ENCODE results near the gene DACT2. TPM values are rescaled to one million over a fixed set of nuclear protein-coding genes. Genes with fewer than 3 reads are reported as not detected.

The DACT2 gene
- total and polyA plus RNA-seq, 2 experiments from 2014 or later = 0.32 to 0.71 TPM

GRCh38 chr6:168328086-168328485, 8.5 kb upstream of the DACT2 start:
- Histone ChIP-seq H3K4me3 (no peak overlapping the region), H3K9me3 (ENCODE audit: low read depth) (no peaks in the 10 kb centered on the region), H3K36me3 (no peaks in the 10 kb centered on the region), H3K27ac (no peak overlapping the region), H3K27me3 (peaks cover 6% of the 10 kb centered on the region), H3K4me1 (ENCODE audit: low read depth) (no peaks in the 10 kb centered on the region)
- TF ChIP-seq, protein P1, sequence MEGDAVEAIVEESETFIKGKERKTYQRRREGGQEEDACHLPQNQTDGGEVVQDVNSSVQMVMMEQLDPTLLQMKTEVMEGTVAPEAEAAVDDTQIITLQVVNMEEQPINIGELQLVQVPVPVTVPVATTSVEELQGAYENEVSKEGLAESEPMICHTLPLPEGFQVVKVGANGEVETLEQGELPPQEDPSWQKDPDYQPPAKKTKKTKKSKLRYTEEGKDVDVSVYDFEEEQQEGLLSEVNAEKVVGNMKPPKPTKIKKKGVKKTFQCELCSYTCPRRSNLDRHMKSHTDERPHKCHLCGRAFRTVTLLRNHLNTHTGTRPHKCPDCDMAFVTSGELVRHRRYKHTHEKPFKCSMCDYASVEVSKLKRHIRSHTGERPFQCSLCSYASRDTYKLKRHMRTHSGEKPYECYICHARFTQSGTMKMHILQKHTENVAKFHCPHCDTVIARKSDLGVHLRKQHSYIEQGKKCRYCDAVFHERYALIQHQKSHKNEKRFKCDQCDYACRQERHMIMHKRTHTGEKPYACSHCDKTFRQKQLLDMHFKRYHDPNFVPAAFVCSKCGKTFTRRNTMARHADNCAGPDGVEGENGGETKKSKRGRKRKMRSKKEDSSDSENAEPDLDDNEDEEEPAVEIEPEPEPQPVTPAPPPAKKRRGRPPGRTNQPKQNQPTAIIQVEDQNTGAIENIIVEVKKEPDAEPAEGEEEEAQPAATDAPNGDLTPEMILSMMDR (IDR thresholded peaks at IDR 0.05; ENCODE audit: low read depth, low read length) = no peak
- DNase-seq (ENCODE audit: low read depth in 1 of 2, low spot score in 1 of 2) = no peak

GRCh38 chr6:168326294-168327261, 7.0 kb upstream of the DACT2 start:
- DNase-seq (ENCODE audit: low read depth in 1 of 2, low spot score in 1 of 2) = peak in 1 of 2 donors; percentile 99

DNA sequence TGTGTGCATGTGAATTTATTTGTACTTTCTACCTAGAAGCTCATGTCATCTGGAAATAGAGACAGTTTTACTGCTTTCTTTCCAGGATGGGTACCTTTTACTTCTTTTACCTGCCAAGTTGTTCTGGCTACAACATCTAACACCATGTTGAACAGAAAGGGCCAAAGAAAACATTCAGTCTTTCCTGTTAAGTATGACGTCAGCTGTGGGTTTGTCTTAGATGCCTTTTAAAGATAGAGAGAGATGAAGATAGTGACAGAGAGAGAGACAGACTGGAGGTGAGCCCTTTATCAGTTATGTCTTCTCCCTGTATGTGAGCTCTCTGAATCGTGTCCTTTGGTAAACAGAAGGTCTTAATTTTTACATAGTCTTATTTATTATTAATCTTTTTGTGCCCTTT, 3.4 kb upstream of the DACT2 start:
- Histone ChIP-seq H3K27me3 (peaks cover 34% of the 10 kb centered on the region), H3K9me3 (ENCODE audit: low read depth) (no peaks in the 10 kb centered on the region), H3K27ac (no peak overlapping the region)

More at GRCh38 chr6:168326294-168327261, 7.0 kb upstream of the DACT2 start:
- TF ChIP-seq, protein P1 (IDR thresholded peaks at IDR 0.05; ENCODE audit: low read depth, low read length) = no peak
- Histone ChIP-seq H3K9me3 (ENCODE audit: low read depth) (no peaks in the 10 kb centered on the region), H3K36me3 (no peaks in the 10 kb centered on the region), H3K27ac (no peak overlapping the region), H3K27me3 (peaks cover 12% of the 10 kb centered on the region), H3K4me1 (ENCODE audit: low read depth) (no peaks in the 10 kb centered on the region), H3K4me3 (no peak overlapping the region)

GRCh38 chr6:168320634-168321033, 1.1 kb upstream of the DACT2 start:
- Histone ChIP-seq H3K4me3 (no peak overlapping the region), H3K4me1 (ENCODE audit: low read depth) (no peaks in the 10 kb centered on the region), H3K27me3 (peaks cover 39% of the 10 kb centered on the region), H3K9me3 (ENCODE audit: low read depth) (no peaks in the 10 kb centered on the region), H3K27ac (no peak overlapping the region), H3K36me3 (no peaks in the 10 kb centered on the region)
- TF ChIP-seq, protein P1 (IDR thresholded peaks at IDR 0.05; ENCODE audit: low read depth, low read length) = no peak
- DNase-seq (ENCODE audit: low read depth in 1 of 2, low spot score in 1 of 2) = peak in 1 of 2 donors; percentile 77

More for the DNA sequence above, 3.4 kb upstream of the DACT2 start:
- H3K4me3 ChIP-seq = no peak overlapping the region
- TF ChIP-seq, protein P1 (IDR thresholded peaks at IDR 0.05; ENCODE audit: low read depth, low read length) = no peak
- no peaks in the 10 kb centered on the region for H3K36me3 ChIP-seq
- no peak for DNase-seq (ENCODE audit: low read depth in 1 of 2, low spot score in 1 of 2)
- no peaks in the 10 kb centered on the region for H3K4me1 ChIP-seq (ENCODE audit: low read depth)

DNA sequence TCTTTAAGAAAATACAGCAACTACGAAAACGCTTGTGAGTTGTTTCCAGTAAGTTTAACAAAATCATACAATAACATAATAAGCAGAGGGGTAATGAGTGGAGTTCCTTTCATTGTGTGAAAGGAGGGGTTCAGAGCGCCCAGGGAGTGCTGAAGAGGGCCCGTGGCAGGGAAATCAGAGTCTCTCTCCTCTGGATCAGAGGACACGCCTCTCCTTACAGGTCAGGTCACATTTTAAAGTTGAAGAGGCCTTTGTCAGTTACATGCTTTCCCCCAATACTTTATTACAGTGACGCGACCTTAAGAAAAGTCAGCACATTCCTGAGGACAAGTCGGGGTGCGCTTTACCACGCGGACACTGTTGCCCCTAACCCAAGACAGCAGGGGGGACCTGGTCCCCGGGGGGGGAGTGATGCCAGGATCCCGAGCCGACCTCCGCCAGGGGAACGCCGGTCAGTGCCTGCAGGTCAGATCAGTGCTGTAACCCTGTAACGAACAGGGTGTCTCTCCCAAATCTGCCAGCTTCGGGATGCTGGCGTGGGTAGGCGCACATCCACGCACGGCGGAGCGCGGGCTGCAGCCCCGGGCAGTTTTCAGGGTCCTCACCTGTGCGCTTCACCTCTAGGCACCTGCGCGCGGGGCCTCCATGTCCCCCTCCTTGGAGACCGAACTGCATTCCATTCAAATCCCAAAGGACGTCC, 848 bp downstream of the DACT2 start:
- H3K27me3 ChIP-seq = peaks cover 45% of the 10 kb centered on the region

More for the DNA sequence above, 848 bp downstream of the DACT2 start:
- Histone ChIP-seq H3K9me3 (ENCODE audit: low read depth) (no peaks in the 10 kb centered on the region), H3K27ac (no peak overlapping the region), H3K4me1 (ENCODE audit: low read depth) (no peaks in the 10 kb centered on the region), H3K4me3 (peak overlapping the region; percentile 70), H3K36me3 (no peaks in the 10 kb centered on the region)
- DNase-seq (ENCODE audit: low read depth in 1 of 2, low spot score in 1 of 2) = peak in 1 of 2 donors; percentile 23
- TF ChIP-seq, protein P1 (IDR thresholded peaks at IDR 0.05; ENCODE audit: low read depth, low read length) = no peak
